Measurements from ENCODE around the gene ARHGAP21.

GRCh38 chr10:24575481-24576002, 148.1 kb downstream of the ARHGAP21 start:
- TF ChIP-seq POLR2A (IDR thresholded peaks at IDR 0.05; ENCODE audit: low read length) (no peak), USF2 (IDR thresholded peaks at IDR 0.05) (no peak), CEBPB (IDR thresholded peaks at IDR 0.05) (no peak), RNF2 (IDR thresholded peaks at IDR 0.05; ENCODE audit: borderline replicate concordance, low read depth) (no peak)
- TF ChIP-seq, protein P1, sequence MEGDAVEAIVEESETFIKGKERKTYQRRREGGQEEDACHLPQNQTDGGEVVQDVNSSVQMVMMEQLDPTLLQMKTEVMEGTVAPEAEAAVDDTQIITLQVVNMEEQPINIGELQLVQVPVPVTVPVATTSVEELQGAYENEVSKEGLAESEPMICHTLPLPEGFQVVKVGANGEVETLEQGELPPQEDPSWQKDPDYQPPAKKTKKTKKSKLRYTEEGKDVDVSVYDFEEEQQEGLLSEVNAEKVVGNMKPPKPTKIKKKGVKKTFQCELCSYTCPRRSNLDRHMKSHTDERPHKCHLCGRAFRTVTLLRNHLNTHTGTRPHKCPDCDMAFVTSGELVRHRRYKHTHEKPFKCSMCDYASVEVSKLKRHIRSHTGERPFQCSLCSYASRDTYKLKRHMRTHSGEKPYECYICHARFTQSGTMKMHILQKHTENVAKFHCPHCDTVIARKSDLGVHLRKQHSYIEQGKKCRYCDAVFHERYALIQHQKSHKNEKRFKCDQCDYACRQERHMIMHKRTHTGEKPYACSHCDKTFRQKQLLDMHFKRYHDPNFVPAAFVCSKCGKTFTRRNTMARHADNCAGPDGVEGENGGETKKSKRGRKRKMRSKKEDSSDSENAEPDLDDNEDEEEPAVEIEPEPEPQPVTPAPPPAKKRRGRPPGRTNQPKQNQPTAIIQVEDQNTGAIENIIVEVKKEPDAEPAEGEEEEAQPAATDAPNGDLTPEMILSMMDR (IDR thresholded peaks at IDR 0.05), result no peak

Data from A549 (cell line).